Endodermal cell (in vitro differentiated cells): ENCODE results near the gene DDX5. TPM values are rescaled to one million over a fixed set of nuclear protein-coding genes. Genes with fewer than 3 reads are reported as not detected.
"Not testable (repeated sequence)": the region's sequence is repeated elsewhere in the genome, so short reads cannot be mapped to it uniquely, and the experiment has no call there.

Experiments
- DNase-seq: peaks from one replicate; pipeline ENCODE4 v3.0.0-alpha.2; 2017
- H3K27ac ChIP-seq: 2 replicates; pipeline ENCODE4 v1.5.1; 2013; ENCODE audit warnings: mild to moderate bottlenecking, low read depth, low read length, moderate library complexity
- H3K27me3 ChIP-seq: 2 replicates; pipeline ENCODE4 v1.6.1; 2013; ENCODE audit warnings: mild to moderate bottlenecking, low read length, moderate library complexity; ENCODE audit not compliant: insufficient read depth, control insufficient read depth, poor library complexity, severe bottlenecking
- H3K36me3 ChIP-seq: 2 replicates; pipeline ENCODE4 v1.7.0; 2013; ENCODE audit warnings: mild to moderate bottlenecking, low read length, moderate library complexity; ENCODE audit not compliant: control insufficient read depth, insufficient read depth
- H3K4me1 ChIP-seq: one replicate; pipeline ENCODE4 v1.7.0; 2013; ENCODE audit warnings: low read length; ENCODE audit not compliant: control insufficient read depth, insufficient read depth
- H3K4me3 ChIP-seq: 2 replicates; pipeline ENCODE4 v1.5.1; 2013; ENCODE audit warnings: mild to moderate bottlenecking, low read length, moderate library complexity
- H3K9ac ChIP-seq: 2 replicates; pipeline ENCODE4 v1.6.1; 2013; ENCODE audit warnings: mild to moderate bottlenecking, low read length, moderate library complexity; ENCODE audit not compliant: poor library complexity, severe bottlenecking; ENCODE audit errors: extremely low read depth
- H3K9me3 ChIP-seq: 2 replicates; pipeline ENCODE4 v1.6.1; 2013; ENCODE audit warnings: mild to moderate bottlenecking, low read length, moderate library complexity; ENCODE audit not compliant: control insufficient read depth
- H3K27ac Mint-ChIP-seq: 2 replicates; pipeline ENCODE4 v1.8.0; 2020; ENCODE audit warnings: mixed read lengths
- H3K27me3 Mint-ChIP-seq: 2 replicates; pipeline ENCODE4 v1.8.0; 2021; ENCODE audit warnings: mild to moderate bottlenecking, mixed read lengths; ENCODE audit not compliant: insufficient read depth
- H3K36me3 Mint-ChIP-seq: 2 replicates; pipeline ENCODE4 v1.8.0; 2020; ENCODE audit warnings: low read depth, mixed read lengths
- H3K4me1 Mint-ChIP-seq: 2 replicates; pipeline ENCODE4 v1.8.0; 2020; ENCODE audit warnings: mixed read lengths
- H3K4me3 Mint-ChIP-seq: 2 replicates; pipeline ENCODE4 v1.8.0; 2020; ENCODE audit warnings: mild to moderate bottlenecking, moderate library complexity, mixed read lengths
- H3K9me3 Mint-ChIP-seq: 2 replicates; pipeline ENCODE4 v1.8.0; 2020; ENCODE audit warnings: mild to moderate bottlenecking, mixed read lengths
- WGBS, 2 experiments: methylation state at CpG; one replicate each; pipeline versions ENCODE4 v1.1.5 to v1.1.7; 2013; ENCODE audit warnings: missing lambda C conversion rate in 2 of 2, mixed read lengths in 1 of 2; ENCODE audit not compliant: insufficient coverage in 1 of 2, insufficient read length in 1 of 2; 5-methylcytosine and 5-hydroxymethylcytosine counted together
- total RNA-seq, 2 donors: library from RNA; stranded (reverse); fragmentation: NEBNext Ultra II Directional in 1 of 2; extraction: Animal tissue kit (Norgen Biotek cat#: 25700) in 1 of 2; gene quantifications; 2 replicates in 1 of 2; 3 replicates in 1 of 2; pipeline ENCODE4 v1.2.1, GENCODE V29; 2021
- TF ChIP-seq, protein P1 (sequence below): fragments of 200-600 bp; sonication (generic); conservative IDR thresholded peaks from 2 replicates; pipeline ENCODE4 v1.5.0; 2021; ENCODE audit warnings: antibody characterized with exemption, mild to moderate bottlenecking

The DDX5 gene
- total RNA-seq, 2 donors from 2014 or later: 687 to 894 TPM

GRCh38 chr17:64466019-64466735 is 39.9 kb downstream of the DDX5 start:
- Histone ChIP-seq H3K27ac (no peak overlapping the region), H3K9me3 (no peaks in the 10 kb centered on the region), H3K4me3 (no peak overlapping the region), H3K4me1 (peaks cover 4% of the 10 kb centered on the region), H3K9ac (no peak overlapping the region), H3K36me3 (no peaks in the 10 kb centered on the region), H3K27me3 (no peaks in the 10 kb centered on the region)
- WGBS, 2 experiments: 79 to 100% methylated on average over 4 to 9 of the region's 9 CpGs
- Mint-ChIP-seq H3K36me3 (no peaks in the 10 kb centered on the region), H3K4me3 (no peak overlapping the region), H3K9me3 (peaks cover 2% of the 10 kb centered on the region), H3K4me1 (peaks cover 10% of the 10 kb centered on the region), H3K27me3 (peaks cover 5% of the 10 kb centered on the region), H3K27ac (no peak overlapping the region)
- DNase-seq: no peak
- TF ChIP-seq, protein P1, sequence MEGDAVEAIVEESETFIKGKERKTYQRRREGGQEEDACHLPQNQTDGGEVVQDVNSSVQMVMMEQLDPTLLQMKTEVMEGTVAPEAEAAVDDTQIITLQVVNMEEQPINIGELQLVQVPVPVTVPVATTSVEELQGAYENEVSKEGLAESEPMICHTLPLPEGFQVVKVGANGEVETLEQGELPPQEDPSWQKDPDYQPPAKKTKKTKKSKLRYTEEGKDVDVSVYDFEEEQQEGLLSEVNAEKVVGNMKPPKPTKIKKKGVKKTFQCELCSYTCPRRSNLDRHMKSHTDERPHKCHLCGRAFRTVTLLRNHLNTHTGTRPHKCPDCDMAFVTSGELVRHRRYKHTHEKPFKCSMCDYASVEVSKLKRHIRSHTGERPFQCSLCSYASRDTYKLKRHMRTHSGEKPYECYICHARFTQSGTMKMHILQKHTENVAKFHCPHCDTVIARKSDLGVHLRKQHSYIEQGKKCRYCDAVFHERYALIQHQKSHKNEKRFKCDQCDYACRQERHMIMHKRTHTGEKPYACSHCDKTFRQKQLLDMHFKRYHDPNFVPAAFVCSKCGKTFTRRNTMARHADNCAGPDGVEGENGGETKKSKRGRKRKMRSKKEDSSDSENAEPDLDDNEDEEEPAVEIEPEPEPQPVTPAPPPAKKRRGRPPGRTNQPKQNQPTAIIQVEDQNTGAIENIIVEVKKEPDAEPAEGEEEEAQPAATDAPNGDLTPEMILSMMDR: no peak

DNA sequence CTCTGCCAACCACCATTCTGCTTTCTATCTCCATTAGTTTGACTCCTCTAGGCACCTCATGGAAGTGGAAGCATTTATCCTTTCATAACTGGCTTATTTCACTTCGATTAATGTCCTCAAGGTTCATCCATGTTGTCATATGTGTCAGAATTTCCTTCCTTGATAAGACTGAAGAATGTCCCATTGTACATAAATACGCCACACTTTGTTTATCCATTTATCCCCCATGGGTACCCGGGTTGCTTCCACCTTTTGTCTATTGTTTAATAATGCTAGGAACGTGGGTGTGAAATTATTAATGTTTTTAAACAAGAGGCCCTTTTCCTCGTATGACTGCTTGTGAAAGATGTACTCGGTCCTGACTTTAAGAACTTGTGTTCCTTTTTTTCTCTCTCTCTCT is 44.3 kb downstream of the DDX5 start:
- H3K4me1 Mint-ChIP-seq: no peaks in the 10 kb centered on the region
- H3K36me3 Mint-ChIP-seq: no peaks in the 10 kb centered on the region
- H3K27ac ChIP-seq: no peak overlapping the region
- H3K9ac ChIP-seq: no peak overlapping the region
- H3K4me1 ChIP-seq: no peaks in the 10 kb centered on the region
- WGBS, 2 experiments: 83 to 97% methylated on average over 2 to 5 of the region's 6 CpGs
- DNase-seq: no peak
- H3K36me3 ChIP-seq: no peaks in the 10 kb centered on the region
- peaks cover 2% of the 10 kb centered on the region for H3K9me3 Mint-ChIP-seq
- no peak overlapping the region for H3K4me3 Mint-ChIP-seq
- TF ChIP-seq, protein P1: no peak
- no peaks in the 10 kb centered on the region for H3K9me3 ChIP-seq
- no peak overlapping the region for H3K4me3 ChIP-seq
- H3K27ac Mint-ChIP-seq: no peak overlapping the region
- H3K27me3 Mint-ChIP-seq: peaks cover 4% of the 10 kb centered on the region
- H3K27me3 ChIP-seq: no peaks in the 10 kb centered on the region

DNA sequence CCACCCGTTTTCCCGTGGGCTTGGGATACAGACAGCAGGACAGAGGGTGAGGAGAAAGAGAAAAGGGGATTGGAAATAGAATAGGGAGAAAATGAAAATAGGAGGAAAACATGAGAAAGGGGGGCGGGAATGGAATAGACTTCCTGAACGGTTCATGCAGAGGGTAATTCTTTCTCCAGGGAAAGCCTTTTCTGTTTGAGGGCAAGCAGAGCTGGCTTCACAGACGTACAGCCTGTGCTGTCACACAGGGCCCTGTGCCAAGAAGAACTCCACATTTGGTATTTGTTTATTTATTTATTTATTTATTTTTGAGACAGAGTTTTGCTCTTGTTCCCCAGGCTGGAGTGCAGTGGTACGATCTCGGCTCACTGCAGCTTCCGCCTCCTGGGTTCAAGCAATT is 45.1 kb downstream of the DDX5 start:
- DNase-seq: no peak
- 94 to 96% methylated on average over 5 to 8 of the region's 8 CpGs for WGBS, 2 experiments
- H3K27ac ChIP-seq: no peak overlapping the region
- Mint-ChIP-seq H3K9me3 (no peaks in the 10 kb centered on the region), H3K27me3 (no peaks in the 10 kb centered on the region), H3K4me1 (no peaks in the 10 kb centered on the region), H3K4me3 (no peak overlapping the region), H3K27ac (no peak overlapping the region), H3K36me3 (no peaks in the 10 kb centered on the region)
- H3K27me3 ChIP-seq: no peaks in the 10 kb centered on the region
- H3K9me3 ChIP-seq: no peaks in the 10 kb centered on the region
- no peaks in the 10 kb centered on the region for H3K36me3 ChIP-seq
- H3K9ac ChIP-seq: no peak overlapping the region
- TF ChIP-seq, protein P1: no peak
- H3K4me1 ChIP-seq: no peaks in the 10 kb centered on the region
- H3K4me3 ChIP-seq: no peak overlapping the region

GRCh38 chr17:64459818-64460217 is 46.3 kb downstream of the DDX5 start:
- not testable (repeated sequence) for H3K9me3 ChIP-seq, H3K9me3 Mint-ChIP-seq, H3K27ac ChIP-seq, H3K36me3 ChIP-seq, H3K4me1 ChIP-seq, H3K4me3 Mint-ChIP-seq, H3K9ac ChIP-seq, H3K27me3 ChIP-seq, DNase-seq, H3K27ac Mint-ChIP-seq, H3K36me3 Mint-ChIP-seq, H3K4me3 ChIP-seq, H3K27me3 Mint-ChIP-seq, H3K4me1 Mint-ChIP-seq
- WGBS, 2 experiments: 92 to 100% methylated on average over 6 to 7 of the region's 7 CpGs
